H1 (cell line): ENCODE data around the gene C20orf96. TPM values are rescaled to one million over a fixed set of nuclear protein-coding genes. Genes with fewer than 3 reads are reported as not detected.

Experiments
- CTCF ChIA-PET: fragments of 300-600 bp; sonication (Branson Sonifier 250); formaldehyde crosslinking; loops from one replicate; lab custom pipeline; 2021; ENCODE audit not compliant: partially characterized antibody; lab: Charles Lee
- POLR2A ChIA-PET: fragments of 300-600 bp; sonication (Branson Sonifier 250); formaldehyde crosslinking; loops from one replicate; lab custom pipeline; 2021; ENCODE audit warnings: inconsistent platforms; ENCODE audit not compliant: partially characterized antibody; lab: Charles Lee
- DNase-seq, 2 experiments: peaks; one replicate each; pipeline versions ENCODE4 v3.0.0 to v3.0.0-alpha.2; 2010 to 2022; ENCODE audit warnings: low spot score in 2 of 2, low read depth in 1 of 2, mixed read lengths in 1 of 2
- FAIRE-seq: peaks from 2 replicates; lab custom pipeline; 2011; peaks lifted over from hg19 to GRCh38; lab: Jason Lieb, UNC
- H2AFZ ChIP-seq: 2 replicates; pipeline ENCODE4 v1.8.1; 2012; ENCODE audit warnings: low read length, inconsistent platforms
- H2AK5ac ChIP-seq: 2 replicates; pipeline ENCODE4 v1.6.1; 2013; ENCODE audit warnings: low read depth, low read length
- H2BK120ac ChIP-seq: replicated peaks from 2 replicates; pipeline ENCODE3; 2013; ENCODE audit warnings: low read depth, low read length, inconsistent platforms
- H2BK12ac ChIP-seq: 2 replicates; pipeline ENCODE4 v1.6.1; 2013; ENCODE audit warnings: low read depth, low read length
- H2BK15ac ChIP-seq: 2 replicates; pipeline ENCODE4 v1.6.1; 2013; ENCODE audit warnings: low read length
- H2BK20ac ChIP-seq: 2 replicates; pipeline ENCODE4 v1.6.1; 2013; ENCODE audit warnings: low read length
- H2BK5ac ChIP-seq: 2 replicates; pipeline ENCODE4 v1.6.1; 2013; ENCODE audit warnings: low read depth, low read length
- H3K14ac ChIP-seq: 2 replicates; pipeline ENCODE4 v1.6.1; 2013; ENCODE audit warnings: inconsistent platforms; ENCODE audit not compliant: insufficient read length
- H3K18ac ChIP-seq: 2 replicates; pipeline ENCODE4 v1.6.1; 2013; ENCODE audit warnings: low read length; ENCODE audit errors: extremely low read depth
- H3K23ac ChIP-seq: 2 replicates; pipeline ENCODE4 v1.6.1; 2013; ENCODE audit warnings: inconsistent platforms; ENCODE audit not compliant: insufficient read length
- H3K23me2 ChIP-seq: 2 replicates; pipeline ENCODE4 v1.6.1; 2013; ENCODE audit warnings: low read depth, low read length
- H3K27ac ChIP-seq: 2 replicates; pipeline ENCODE4 v1.6.1; 2011; ENCODE audit warnings: low read depth, low read length, inconsistent platforms
- H3K27me3 ChIP-seq, 4 experiments: replicated peaks in 1 of 4; 1 replicate in 1 of 4; 2 replicates in 3 of 4; pipeline versions ENCODE4 v1.6.1 to v1.8.1; 2011 to 2013; ENCODE audit warnings: low read length in 3 of 4, mild to moderate bottlenecking in 3 of 4, inconsistent platforms in 2 of 4, mixed read lengths in 2 of 4, moderate library complexity in 1 of 4; ENCODE audit not compliant: control insufficient read depth in 3 of 4, insufficient read depth in 3 of 4; ENCODE audit errors: extremely low read depth in 1 of 4
- H3K36me3 ChIP-seq, 4 experiments: 2 replicates each; pipeline versions ENCODE4 v1.6.1 to v1.8.1; 2011 to 2013; ENCODE audit warnings: mild to moderate bottlenecking in 4 of 4, low read length in 3 of 4, moderate library complexity in 2 of 4, control low read depth in 1 of 4, inconsistent platforms in 1 of 4; ENCODE audit not compliant: insufficient read depth in 4 of 4, control insufficient read depth in 2 of 4
- H3K4ac ChIP-seq: replicated peaks from 2 replicates; pipeline ENCODE3; 2013; ENCODE audit warnings: low read length, low read depth, mixed read lengths, inconsistent platforms; ENCODE audit not compliant: insufficient read length
- H3K4me1 ChIP-seq, 4 experiments: replicated peaks in 1 of 4; 1 replicate in 1 of 4; 2 replicates in 3 of 4; pipeline versions ENCODE4 v1.6.1 to v1.8.1; 2011 to 2013; ENCODE audit warnings: low read length in 3 of 4, inconsistent platforms in 2 of 4, mixed read lengths in 1 of 4; ENCODE audit not compliant: insufficient read depth in 4 of 4, control insufficient read depth in 3 of 4
- H3K4me2 ChIP-seq, 2 experiments: 2 replicates each; pipeline versions ENCODE4 v1.6.1 to v1.8.1; 2011 to 2013; ENCODE audit warnings: low read depth in 2 of 2, low read length in 2 of 2, control low read depth in 1 of 2, inconsistent platforms in 1 of 2, mild to moderate bottlenecking in 1 of 2; ENCODE audit not compliant: insufficient read depth in 1 of 2
- H3K4me3 ChIP-seq, 4 experiments: fragments of 200-600, 300-600 bp in 1 of 4; sonication (generic), shearing (Covaris generic), sonication (Bioruptor Twin) in 1 of 4; 2 replicates each; pipeline versions ENCODE4 v1.5.1 to v1.8.1; 2011 to 2016; ENCODE audit warnings: low read length in 4 of 4, low read depth in 3 of 4, control low read depth in 2 of 4, inconsistent platforms in 2 of 4, mild to moderate bottlenecking in 2 of 4, mixed read lengths in 1 of 4, moderate library complexity in 1 of 4; ENCODE audit not compliant: insufficient read depth in 2 of 4; ENCODE audit errors: extremely low read depth in 1 of 4
- H3K56ac ChIP-seq: replicated peaks from 2 replicates; pipeline ENCODE3; 2013; ENCODE audit warnings: low read depth, mild to moderate bottlenecking, mixed read lengths, low read length, inconsistent platforms; ENCODE audit not compliant: insufficient read length
- H3K79me1 ChIP-seq: 2 replicates; pipeline ENCODE4 v1.6.1; 2013; ENCODE audit warnings: low read depth, low read length, control low read depth
- H3K79me2 ChIP-seq, 2 experiments: 2 replicates each; pipeline versions ENCODE4 v1.6.1 to v1.8.1; 2012 to 2013; ENCODE audit warnings: low read length in 2 of 2, mild to moderate bottlenecking in 2 of 2, inconsistent platforms in 1 of 2; ENCODE audit not compliant: insufficient read depth in 2 of 2, control insufficient read depth in 1 of 2
- H3K9ac ChIP-seq, 4 experiments: replicated peaks in 1 of 4; 1 replicate in 1 of 4; 2 replicates in 3 of 4; pipeline versions ENCODE4 v1.6.1 to v1.8.1; 2011 to 2013; ENCODE audit warnings: low read depth in 3 of 4, low read length in 3 of 4, control low read depth in 2 of 4, mild to moderate bottlenecking in 2 of 4, moderate library complexity in 2 of 4, inconsistent platforms in 1 of 4; ENCODE audit errors: extremely low read depth in 1 of 4
- H3K9me3 ChIP-seq, 2 experiments: 2 replicates each; pipeline versions ENCODE4 v1.6.1 to v1.8.1; 2012 to 2013; ENCODE audit warnings: mild to moderate bottlenecking in 2 of 2, moderate library complexity in 2 of 2, control low read depth in 1 of 2, inconsistent platforms in 1 of 2, low read depth in 1 of 2, low read length in 1 of 2, mixed read lengths in 1 of 2; ENCODE audit not compliant: insufficient read depth in 2 of 2
- H4K20me1 ChIP-seq, 2 experiments: replicated peaks in 1 of 2; 2 replicates each; pipeline versions ENCODE3 to v1.8.1; 2011 to 2013; ENCODE audit warnings: inconsistent platforms in 2 of 2, low read length in 2 of 2, mild to moderate bottlenecking in 1 of 2; ENCODE audit not compliant: insufficient read depth in 2 of 2, control insufficient read depth in 1 of 2
- H4K5ac ChIP-seq: 2 replicates; pipeline ENCODE4 v1.6.1; 2013; ENCODE audit warnings: low read length, low read depth, mixed read lengths, inconsistent platforms; ENCODE audit not compliant: insufficient read length
- H4K8ac ChIP-seq: 2 replicates; pipeline ENCODE4 v1.8.0; 2013; ENCODE audit warnings: mild to moderate bottlenecking, moderate library complexity, low read length, inconsistent platforms; ENCODE audit not compliant: insufficient read depth; ENCODE audit errors: extremely low read depth
- H4K91ac ChIP-seq: replicated peaks from 2 replicates; pipeline ENCODE3; 2013; ENCODE audit warnings: low read length, mixed read lengths, inconsistent platforms; ENCODE audit not compliant: insufficient read length
- BRCA1 ChIP-seq: IDR thresholded peaks from 2 replicates; pipeline ENCODE4 v1.6.1; 2012; ENCODE audit warnings: low read depth, low read length, improper control_type of control experiment
- GABPA ChIP-seq: IDR thresholded peaks from 2 replicates; pipeline ENCODE4 v1.6.1; 2011; ENCODE audit warnings: mild to moderate bottlenecking, low read length, moderate library complexity, borderline replicate concordance; ENCODE audit not compliant: insufficient read depth
- GTF2F1 ChIP-seq: IDR thresholded peaks from 2 replicates; pipeline ENCODE4 v1.6.1; 2012; ENCODE audit warnings: low read depth, low read length, improper control_type of control experiment, borderline replicate concordance
- JUND ChIP-seq: IDR thresholded peaks from 2 replicates; pipeline ENCODE4 v1.6.1; 2011; ENCODE audit warnings: mild to moderate bottlenecking, improper control_type of control experiment, low read length
- SP4 ChIP-seq: IDR thresholded peaks from 2 replicates; pipeline ENCODE4 v1.6.1; 2012; ENCODE audit warnings: low read length, inconsistent platforms
- WGBS, 2 experiments: shearing (Covaris generic) in 1 of 2; methylation state at CpG; one replicate each; pipeline versions ENCODE4 v1.1.6 to v1.1.7; 2013 to 2015; ENCODE audit warnings: low lambda C conversion rate in 2 of 2, mixed read lengths in 2 of 2, inconsistent platforms in 1 of 2, low coverage in 1 of 2, missing lambda C conversion rate in 1 of 2; ENCODE audit not compliant: insufficient replicate concordance in 2 of 2, insufficient coverage in 1 of 2, insufficient read length in 1 of 2; ENCODE audit errors: extremely low coverage in 1 of 2, missing lambda C conversion rate in 1 of 2; 5-methylcytosine and 5-hydroxymethylcytosine counted together
- polyA plus RNA-seq, 7 experiments: library from polyadenylated mRNA; depleted of rRNA in 3 of 7; stranded (reverse) in 5 of 7; unstranded in 2 of 7; fragments of >200 nt in 5 of 7; fragments of 200-250 nt in 2 of 7; gene quantifications; 1 replicate in 5 of 7; 2 replicates in 1 of 7; 4 replicates in 1 of 7; pipeline versions ENCODE4 v1.2.1 to v1.2.3, GENCODE V29; 2011 to 2013; ENCODE audit warnings: missing spikeins in 2 of 7, mixed read lengths in 2 of 7
- total RNA-seq: library from RNA; stranded (reverse); fragmentation: NEBNext Ultra II Directional; extraction: Animal tissue kit (Norgen Biotek cat#: 25700); gene quantifications from 2 replicates; pipeline ENCODE4 v1.2.1, GENCODE V29; 2021
- TF ChIP-seq, protein P1 (sequence below): IDR thresholded peaks from 2 replicates; pipeline ENCODE4 v1.6.1; 2012; ENCODE audit warnings: inconsistent platforms
- TF ChIP-seq, protein P2 (sequence below): IDR thresholded peaks from 2 replicates; pipeline ENCODE4 v1.6.1; 2012; ENCODE audit warnings: low read length, inconsistent platforms
- TF ChIP-seq, protein P3 (sequence below): IDR thresholded peaks from 2 replicates; pipeline ENCODE4 v1.6.1; 2011; ENCODE audit warnings: low read length, improper control_type of control experiment

C20orf96 gene
- total and polyA plus RNA-seq, 2 of the 8 experiments (the other 6 are each of a cell fraction or from before 2014, with no cell fraction given): 19.2 to 21.0 TPM

- Histone ChIP-seq H3K14ac (no peak overlapping the region), H3K23me2 (peaks cover 9% of the 10 kb centered on the region; the same call in 1 of the 2 replicates), H3K9ac (peak overlapping the region; percentile 31 to 67 (median 59)), H4K20me1 (peaks cover 19 to 30% of the 10 kb centered on the region in 2 experiments), H4K8ac (no peak overlapping the region), H2BK5ac (peak overlapping the region; percentile 20; the same call in 1 of the 2 replicates), H2BK20ac (no peak overlapping the region), H3K9me3 (no peaks in the 10 kb centered on the region), H3K27ac (no peak overlapping the region), H3K27me3 (no peaks in the 10 kb centered on the region), H2AK5ac (no peak overlapping the region), H3K4me2 (peak overlapping the region; percentile 94 to 98), H2AFZ (no peak overlapping the region), H3K56ac (peak overlapping the region; percentile 32), H4K91ac (peak overlapping the region; percentile 59), H4K5ac (no peak overlapping the region), H3K36me3 (peaks cover 0 to 3% (median 0%) of the 10 kb centered on the region in 4 experiments; a peak in 1 of 8 replicates), H2BK12ac (no peak overlapping the region), H3K18ac (peak overlapping the region; percentile 40; the same call in 1 of the 2 replicates), H3K23ac (no peak overlapping the region), H2BK120ac (no peak overlapping the region), H3K4me3 (peak overlapping the region; percentile 68 to 92 (median 79)), H3K79me2 (peaks cover 7 to 31% of the 10 kb centered on the region in 2 experiments), H3K79me1 (peaks cover 12% of the 10 kb centered on the region), H2BK15ac (no peak overlapping the region), H3K4me1 (peaks cover 12 to 28% (median 21%) of the 10 kb centered on the region in 4 experiments), H3K4ac (no peak overlapping the region)
- 6% methylated on average over 22 of the region's 47 CpGs; no CpG with 5 or more reads in 1 of the 2 experiments for WGBS, 2 experiments
- POLR2A ChIA-PET: interaction anchor here (1.5 to 5.0 kb wide), 4 partner anchors 28 to 61 kb away, joined by 3 to 85 read pairs (median 18); partner anchors contain the start of gene ZCCHC3
- DNase-seq (peak; percentile 94 to 97), FAIRE-seq (no peak)
- CTCF ChIA-PET: interaction anchor here (1.5 kb wide), 1 partner anchor 10 kb away, joined by 3 read pairs; no protein-coding TSS in a partner anchor
- TF ChIP-seq JUND: no peak
- TF ChIP-seq, protein P1, sequence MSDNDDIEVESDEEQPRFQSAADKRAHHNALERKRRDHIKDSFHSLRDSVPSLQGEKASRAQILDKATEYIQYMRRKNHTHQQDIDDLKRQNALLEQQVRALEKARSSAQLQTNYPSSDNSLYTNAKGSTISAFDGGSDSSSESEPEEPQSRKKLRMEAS: peak; percentile 92
- TF ChIP-seq, protein P2, sequence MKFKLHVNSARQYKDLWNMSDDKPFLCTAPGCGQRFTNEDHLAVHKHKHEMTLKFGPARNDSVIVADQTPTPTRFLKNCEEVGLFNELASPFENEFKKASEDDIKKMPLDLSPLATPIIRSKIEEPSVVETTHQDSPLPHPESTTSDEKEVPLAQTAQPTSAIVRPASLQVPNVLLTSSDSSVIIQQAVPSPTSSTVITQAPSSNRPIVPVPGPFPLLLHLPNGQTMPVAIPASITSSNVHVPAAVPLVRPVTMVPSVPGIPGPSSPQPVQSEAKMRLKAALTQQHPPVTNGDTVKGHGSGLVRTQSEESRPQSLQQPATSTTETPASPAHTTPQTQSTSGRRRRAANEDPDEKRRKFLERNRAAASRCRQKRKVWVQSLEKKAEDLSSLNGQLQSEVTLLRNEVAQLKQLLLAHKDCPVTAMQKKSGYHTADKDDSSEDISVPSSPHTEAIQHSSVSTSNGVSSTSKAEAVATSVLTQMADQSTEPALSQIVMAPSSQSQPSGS: no peak
- no peak for TF ChIP-seq SP4
- TF ChIP-seq BRCA1: no peak
- TF ChIP-seq GTF2F1: no peak
- TF ChIP-seq GABPA: no peak
- TF ChIP-seq, protein P3, sequence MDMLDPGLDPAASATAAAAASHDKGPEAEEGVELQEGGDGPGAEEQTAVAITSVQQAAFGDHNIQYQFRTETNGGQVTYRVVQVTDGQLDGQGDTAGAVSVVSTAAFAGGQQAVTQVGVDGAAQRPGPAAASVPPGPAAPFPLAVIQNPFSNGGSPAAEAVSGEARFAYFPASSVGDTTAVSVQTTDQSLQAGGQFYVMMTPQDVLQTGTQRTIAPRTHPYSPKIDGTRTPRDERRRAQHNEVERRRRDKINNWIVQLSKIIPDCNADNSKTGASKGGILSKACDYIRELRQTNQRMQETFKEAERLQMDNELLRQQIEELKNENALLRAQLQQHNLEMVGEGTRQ: no peak; the same call in 1 of the 2 replicates
Observed at GRCh38 chr20:327186-328026, 36.9 kb upstream of the C20orf96 start.
